BJ (cell line): Measurements from ENCODE around the gene KIF5A. TPM values are rescaled to one million over a fixed set of nuclear protein-coding genes. Genes with fewer than 3 reads are reported as not detected.

Experiments used
- CTCF ChIA-PET: fragments of 350-600 bp; formaldehyde crosslinking; extraction: SDS; loops from one replicate; lab custom pipeline; 2021; ENCODE audit warnings: antibody characterized with exemption, inconsistent platforms; lab: Yijun Ruan, JAX
- POLR2A ChIA-PET: fragments of 300-600 bp; sonication (Branson Sonifier 250); formaldehyde crosslinking; extraction: SDS; loops from one replicate; lab custom pipeline; 2021; ENCODE audit warnings: antibody characterized with exemption; lab: Charles Lee
- DNase-seq: peaks from one replicate; pipeline ENCODE4 v3.0.0-alpha.2; 2011; ENCODE audit warnings: low read depth
- H3K27me3 ChIP-seq: 2 replicates; pipeline ENCODE4 v1.6.0; 2011; ENCODE audit warnings: low read length; ENCODE audit not compliant: control insufficient read depth, insufficient read depth
- H3K36me3 ChIP-seq: 2 replicates; pipeline ENCODE4 v1.5.1; 2011; ENCODE audit warnings: low read length; ENCODE audit not compliant: control insufficient read depth, insufficient read depth
- H3K4me3 ChIP-seq: 2 replicates; pipeline ENCODE4 v1.5.1; 2011; ENCODE audit warnings: low read depth, mild to moderate bottlenecking, control low read depth, low read length
- CTCF ChIP-seq: IDR thresholded peaks from 2 replicates; pipeline ENCODE4 v1.5.1; 2011; ENCODE audit warnings: low read depth, mild to moderate bottlenecking, control low read depth, inconsistent platforms, low read length, moderate library complexity; ENCODE audit not compliant: insufficient read depth
- polyA plus RNA-seq: library from polyadenylated mRNA; depleted of rRNA; stranded (reverse); fragments of >200 nt; gene quantifications from 2 replicates; pipeline ENCODE4 v1.2.3, GENCODE V29; 2011

Gene KIF5A
- polyA plus RNA-seq, 1 experiment, result 0.64 TPM

- H3K27me3 ChIP-seq, result no peaks in the 10 kb centered on the region
- POLR2A ChIA-PET, result interaction anchor here (0.9 kb wide), 1 partner anchor 17 kb away, joined by 3 read pairs; no protein-coding TSS in a partner anchor
- peaks cover 25% of the 10 kb centered on the region for H3K36me3 ChIP-seq
- CTCF ChIA-PET, result interaction anchor here (0.6 to 8.0 kb wide), 3 partner anchors 11 to 35 kb away, joined by 3 to 51 read pairs (median 29); no protein-coding TSS in a partner anchor
- DNase-seq, result no peak
- peak within 1 kb of the TSS; percentile 82 for H3K4me3 ChIP-seq
- no peak for TF ChIP-seq CTCF
Observed at GRCh38 chr12:57611108-57611826, 61.4 kb downstream of the KIF5A start, which contains the start of gene ARHGEF25. ARHGEF25 (plus strand) TSS chr12:57611435; CDS start chr12:57611895, 460 bp downstream.

GRCh38 chr12:57611827-57612710, 62.2 kb downstream of the KIF5A start:
- no peak for TF ChIP-seq CTCF
- CTCF ChIA-PET, result interaction anchor here (0.6 to 8.0 kb wide), 5 partner anchors 10 to 86 kb away, joined by 4 to 51 read pairs (median 7); no protein-coding TSS in a partner anchor
- Histone ChIP-seq H3K36me3 (peaks cover 23% of the 10 kb centered on the region), H3K27me3 (no peaks in the 10 kb centered on the region), H3K4me3 (peak overlapping the region; percentile 82)
- POLR2A ChIA-PET, result interaction anchor here (0.5 to 0.9 kb wide), 2 partner anchors 16 to 73 kb away, joined by 3 read pairs; no protein-coding TSS in a partner anchor
- no peak for DNase-seq

GRCh38 chr12:57612711-57613426, 63.0 kb downstream of the KIF5A start:
- no peaks in the 10 kb centered on the region for H3K27me3 ChIP-seq
- peaks cover 20% of the 10 kb centered on the region for H3K36me3 ChIP-seq
- no peak for DNase-seq
- no peak overlapping the region for H3K4me3 ChIP-seq
- POLR2A ChIA-PET, result no interaction called here
- no peak for TF ChIP-seq CTCF
- CTCF ChIA-PET, result interaction anchor here (0.6 to 8.0 kb wide), 7 partner anchors 9 to 154 kb away, joined by 3 to 51 read pairs (median 7); partner anchors contain the start of gene GLI1

GRCh38 chr12:57613427-57614109, 63.7 kb downstream of the KIF5A start:
- no peak for DNase-seq
- ChIA-PET CTCF (interaction anchor here (1.3 to 8.0 kb wide), 8 partner anchors 8 to 155 kb away, joined by 3 to 51 read pairs (median 8); partner anchors contain the start of gene GLI1), POLR2A (interaction anchor here (1.1 kb wide), 1 partner anchor 10 kb away, joined by 8 read pairs; no protein-coding TSS in a partner anchor)
- Histone ChIP-seq H3K4me3 (no peak overlapping the region), H3K27me3 (no peaks in the 10 kb centered on the region), H3K36me3 (peaks cover 20% of the 10 kb centered on the region)
- TF ChIP-seq CTCF, result no peak
